GM18526 (cell line): ENCODE measurements around the gene COG3.

Source experiments
- POLR2A ChIP-seq: IDR thresholded peaks from 3 replicates; pipeline ENCODE4 v1.6.1; 2011; ENCODE audit not compliant: insufficient read length; ENCODE audit errors: extremely low read depth

The COG3 gene

DNA sequence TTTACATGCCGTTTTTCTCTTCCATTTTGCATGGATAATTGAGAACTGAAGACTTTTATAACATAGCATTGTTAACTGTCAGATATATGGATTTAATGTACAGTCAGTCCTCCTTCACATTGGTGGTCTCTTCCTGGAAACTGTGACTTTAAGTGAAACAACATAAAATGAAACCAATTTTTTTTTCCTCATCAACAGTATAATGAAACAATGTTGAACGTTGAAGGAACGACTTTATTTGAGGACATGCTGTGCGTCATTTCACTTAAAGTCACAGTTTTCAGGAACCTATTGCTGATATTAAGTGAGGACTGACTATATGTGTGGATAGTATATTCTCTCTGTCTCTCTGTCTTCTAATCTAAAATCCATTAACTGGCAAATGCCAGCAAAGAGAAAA is 54.8 kb downstream of the COG3 start:
- no peak for TF ChIP-seq POLR2A

DNA sequence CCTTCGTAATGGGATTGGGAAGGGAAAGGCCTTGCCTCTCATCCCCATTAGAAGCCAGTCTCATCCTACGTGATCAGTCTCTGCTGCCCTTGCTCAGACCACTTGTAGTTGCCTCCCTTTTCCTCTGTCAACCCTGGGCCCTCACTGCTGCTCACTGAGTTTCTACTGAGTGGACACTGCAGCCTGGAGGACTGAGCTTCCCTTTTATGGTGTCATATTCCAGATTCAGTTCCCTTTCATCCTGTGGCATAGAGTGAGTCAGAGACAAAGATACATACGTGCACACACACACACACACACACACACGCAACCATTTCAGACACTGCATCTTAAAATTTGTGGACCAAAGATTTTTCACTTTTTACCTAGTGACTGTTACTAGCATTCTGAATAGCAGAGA is 56.6 kb downstream of the COG3 start:
- no peak for TF ChIP-seq POLR2A

DNA sequence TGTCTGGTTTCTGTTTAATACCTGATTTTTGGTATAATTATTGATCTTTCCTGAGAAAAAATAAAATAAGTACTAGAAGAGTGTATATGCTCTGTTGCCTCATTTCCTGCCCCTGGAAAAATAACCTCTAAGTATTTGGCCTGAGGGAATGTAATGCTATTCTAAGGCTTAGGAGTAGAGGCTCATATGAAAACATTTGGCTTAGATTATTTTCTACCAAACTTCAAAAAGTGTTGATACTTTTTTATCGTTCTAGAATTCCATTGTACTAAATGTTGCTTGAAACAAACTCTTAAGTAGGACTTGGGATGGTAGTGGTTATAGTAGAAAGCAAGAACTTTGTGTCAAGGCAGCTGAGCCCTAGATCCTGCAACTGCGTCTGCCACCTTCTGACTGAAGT is 57.8 kb downstream of the COG3 start:
- TF ChIP-seq POLR2A = no peak

GRCh38 chr13:45527699-45528462 is 63.1 kb downstream of the COG3 start:
- no peak for TF ChIP-seq POLR2A

- TF ChIP-seq POLR2A = no peak
Measured at GRCh38 chr13:45529758-45530157, 65.0 kb downstream of the COG3 start.

DNA sequence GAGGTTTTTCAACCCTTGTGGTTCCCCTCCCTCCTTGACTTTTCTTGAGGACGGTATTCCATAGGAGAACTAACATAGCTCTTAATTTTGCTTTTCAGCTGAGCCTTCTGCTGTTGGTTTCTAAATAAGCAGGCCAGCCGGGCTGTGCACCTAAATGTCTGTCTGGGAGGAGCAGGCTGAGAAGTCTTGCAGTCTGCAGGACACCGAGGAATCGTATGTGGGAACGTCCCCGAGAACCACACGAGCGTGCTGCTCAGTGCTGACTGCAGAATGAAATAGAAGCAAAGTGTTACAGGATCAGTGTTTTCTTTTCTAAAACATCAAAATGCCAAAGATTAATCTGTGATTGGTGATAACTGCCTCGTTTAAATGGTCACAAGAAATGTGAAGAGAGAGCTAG is 69.9 kb downstream of the COG3 start:
- no peak for TF ChIP-seq POLR2A

DNA sequence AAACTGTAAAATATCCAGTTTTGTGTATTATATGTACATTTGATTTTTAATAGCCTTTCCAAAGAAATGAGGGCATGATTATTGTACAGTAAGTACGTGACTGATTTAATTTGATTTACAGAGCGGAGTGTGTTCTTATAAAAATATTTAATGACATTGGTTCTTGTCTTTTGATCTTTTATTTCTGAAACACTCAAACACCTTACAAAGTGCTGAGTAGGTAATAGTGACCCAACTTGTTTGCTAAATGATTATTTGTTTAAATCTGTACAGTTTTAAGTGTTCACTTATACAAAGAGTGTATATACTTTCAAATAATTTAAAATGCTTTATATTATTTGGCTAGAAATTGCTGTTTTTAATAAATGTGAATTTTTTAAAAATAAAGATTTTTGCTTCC is 71.5 kb downstream of the COG3 start:
- TF ChIP-seq POLR2A = no peak

GRCh38 chr13:45537516-45537915 is 72.8 kb downstream of the COG3 start:
- TF ChIP-seq POLR2A = no peak

GRCh38 chr13:45538382-45538781 is 73.6 kb downstream of the COG3 start:
- no peak for TF ChIP-seq POLR2A

- no peak for TF ChIP-seq POLR2A
Measured at GRCh38 chr13:45540195-45540594, 75.5 kb downstream of the COG3 start.

DNA sequence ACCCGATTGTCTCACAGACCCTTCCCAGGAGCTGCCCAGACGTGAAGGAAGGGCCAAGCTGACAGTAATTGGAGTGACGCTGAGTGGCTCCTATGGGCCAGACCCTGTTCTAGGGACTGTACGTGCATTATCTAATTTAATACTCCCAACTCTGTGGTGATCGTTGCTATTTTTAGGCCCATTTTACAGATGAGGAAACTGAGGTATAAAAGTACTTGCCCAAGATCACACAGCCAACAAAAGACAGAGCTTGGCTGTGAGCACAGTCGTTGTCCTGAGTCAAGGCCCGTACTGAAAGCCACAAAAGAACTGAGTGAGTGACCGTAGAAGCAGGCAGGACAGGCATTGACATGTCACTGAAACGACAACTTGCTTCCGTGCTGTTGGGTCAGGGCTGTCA is 76.1 kb downstream of the COG3 start:
- TF ChIP-seq POLR2A = no peak

DNA sequence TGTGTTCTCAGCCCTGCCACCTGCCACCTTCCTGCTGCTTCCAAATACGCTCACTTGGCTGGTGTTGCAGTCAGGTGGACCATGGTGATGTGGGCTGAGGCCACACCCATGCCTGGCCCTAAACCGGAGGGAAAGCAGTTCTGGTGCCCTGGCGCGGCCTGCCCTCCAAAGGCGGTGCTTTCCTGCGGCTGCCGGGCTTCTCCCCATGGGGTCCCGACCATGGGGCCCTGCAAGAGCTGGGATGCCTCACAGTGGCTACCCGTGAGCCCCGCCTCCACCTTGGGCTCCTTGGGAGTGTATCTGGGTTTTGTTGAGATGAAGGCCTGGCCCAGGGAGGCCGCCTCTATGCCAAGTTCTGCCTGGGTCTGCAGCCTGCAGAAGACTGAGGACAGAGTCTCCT is 77.1 kb downstream of the COG3 start:
- no peak for TF ChIP-seq POLR2A

DNA sequence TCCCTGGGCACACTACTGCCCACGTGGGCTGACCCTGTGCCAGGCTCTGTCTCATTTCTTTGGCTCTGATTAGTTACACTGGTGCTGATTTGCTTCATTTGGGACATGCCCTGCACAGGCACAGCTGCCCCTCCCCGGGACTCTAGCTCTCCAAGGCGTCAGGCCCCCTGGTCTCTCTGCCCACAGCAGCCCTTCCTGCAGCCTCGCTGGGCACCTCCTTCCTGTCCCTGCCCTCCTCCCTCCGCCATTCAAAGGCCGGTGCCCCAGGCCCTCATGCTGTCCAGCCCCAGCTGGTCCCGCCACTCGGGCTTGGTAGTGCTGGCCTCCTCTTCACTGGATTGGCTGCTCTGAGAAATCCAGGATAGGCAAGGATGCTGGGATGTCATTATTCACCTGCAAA is 77.7 kb downstream of the COG3 start:
- no peak for TF ChIP-seq POLR2A

GRCh38 chr13:45542878-45543277 is 78.1 kb downstream of the COG3 start:
- TF ChIP-seq POLR2A = no peak

DNA sequence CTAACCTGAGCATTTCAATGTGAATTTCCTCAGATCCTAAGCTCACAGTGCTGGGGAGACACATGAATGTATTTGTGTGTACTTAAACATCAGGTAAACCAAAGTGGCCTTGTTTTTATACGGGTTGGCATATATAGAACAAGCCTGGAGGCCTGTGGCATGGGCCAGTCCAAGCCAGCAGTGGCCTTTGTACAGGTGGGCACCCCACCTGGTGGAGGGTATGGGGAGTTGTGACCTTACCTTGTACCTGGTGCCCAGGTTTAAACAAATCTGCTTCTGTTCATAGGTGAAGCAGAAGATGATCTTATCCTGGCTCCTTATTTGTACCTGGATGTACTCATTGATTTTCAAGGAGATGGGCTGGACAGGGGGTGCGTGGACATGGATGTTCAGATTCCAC is 79.8 kb downstream of the COG3 start:
- TF ChIP-seq POLR2A = no peak

DNA sequence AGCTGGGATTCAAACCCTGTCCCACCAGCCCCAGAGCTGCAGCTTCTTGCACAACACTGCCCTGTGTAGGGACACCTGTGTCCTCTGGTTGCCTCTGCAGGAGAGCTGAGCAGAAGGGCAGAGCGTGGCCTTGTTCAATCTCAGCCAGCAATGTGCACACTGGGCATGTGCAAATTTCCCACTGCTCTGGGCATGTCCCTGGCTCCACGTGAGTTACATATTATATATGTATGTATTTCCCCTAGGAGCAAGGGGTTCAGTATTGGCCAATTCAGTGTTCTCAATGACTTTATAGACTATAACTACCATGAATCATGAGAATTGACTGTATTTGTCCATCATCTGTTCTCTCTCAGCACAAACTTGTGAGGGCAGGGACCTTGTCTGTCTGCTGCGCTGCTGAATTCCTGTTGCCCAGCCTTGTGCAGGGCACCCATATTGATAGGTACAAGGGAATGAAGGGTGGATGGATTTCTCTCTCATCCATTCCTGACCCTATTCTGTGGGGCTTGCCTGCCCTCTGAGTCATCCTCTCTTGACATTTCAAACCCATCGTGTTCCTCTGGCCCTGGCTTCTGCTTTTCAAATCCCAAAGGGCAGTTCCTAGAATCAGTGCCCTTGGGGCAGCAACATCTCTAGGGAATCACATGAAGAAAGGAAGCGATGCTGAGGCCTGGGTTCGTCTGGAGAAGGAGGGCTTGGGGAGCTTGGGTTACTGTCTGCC is 81.1 kb downstream of the COG3 start:
- TF ChIP-seq POLR2A = no peak

GRCh38 chr13:45546410-45546765 is 81.6 kb downstream of the COG3 start:
- TF ChIP-seq POLR2A = no peak

DNA sequence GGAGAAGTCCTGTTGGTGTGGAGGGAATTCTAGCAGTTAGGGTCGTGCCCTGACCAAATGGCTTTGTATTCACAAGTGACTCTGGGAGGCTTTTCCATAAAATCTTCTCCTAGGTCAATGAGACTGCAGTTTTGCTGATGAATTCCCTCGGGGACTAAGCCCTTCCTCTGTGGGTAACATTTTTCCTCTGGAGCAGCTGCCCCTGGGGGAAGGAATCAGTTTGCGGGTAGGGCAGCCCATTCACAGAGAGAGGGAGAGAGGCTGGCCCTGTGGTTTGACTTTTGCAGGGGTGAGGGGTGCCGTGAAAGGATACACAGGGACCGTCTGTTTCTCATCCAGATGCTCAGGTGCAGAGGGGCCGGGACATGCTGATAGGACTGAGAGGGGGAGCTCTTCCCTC is 83.5 kb downstream of the COG3 start:
- TF ChIP-seq POLR2A = no peak
